OCI-LY3 (cell line): ENCODE measurements around the gene UQCC3.

Experiments used
- H2AFZ ChIP-seq: fragments of 200-600, 300-600 bp; shearing (Covaris generic); 2 replicates; pipeline ENCODE4 v1.6.0; 2014; ENCODE audit warnings: antibody characterized with exemption, low read depth, low read length
- H3K27ac ChIP-seq: fragments of 200-600, 300-600 bp; sonication (generic); 2 replicates; pipeline ENCODE4 v1.5.1; 2014; ENCODE audit warnings: mild to moderate bottlenecking, low read length, moderate library complexity, mixed read lengths
- H3K27me3 ChIP-seq: fragments of 200-600, 300-600 bp; sonication (generic); 2 replicates; pipeline ENCODE4 v1.6.1; 2014; ENCODE audit warnings: low read depth, low read length, mixed read lengths
- H3K36me3 ChIP-seq: fragments of 200-600, 300-600 bp; sonication (generic); replicated peaks from 2 replicates; pipeline ENCODE3; 2014; ENCODE audit warnings: low read depth, low read length, mixed read lengths
- H3K4me1 ChIP-seq: fragments of 300-600, 200-600 bp; sonication (generic); 2 replicates; pipeline ENCODE4 v1.6.1; 2014; ENCODE audit warnings: low read length, mixed read lengths
- H3K4me2 ChIP-seq: fragments of 200-600, 300-600 bp; sonication (generic); 2 replicates; pipeline ENCODE4 v1.6.1; 2014; ENCODE audit warnings: low read length, mixed read lengths
- H3K4me3 ChIP-seq: fragments of 300-600, 200-600 bp; sonication (generic); 2 replicates; pipeline ENCODE4 v1.5.1; 2014; ENCODE audit warnings: antibody characterized with exemption, mild to moderate bottlenecking, low read length, moderate library complexity
- H3K79me2 ChIP-seq: fragments of 300-600, 200-600 bp; shearing (Covaris generic); 2 replicates; pipeline ENCODE4 v1.6.1; 2014; ENCODE audit warnings: mild to moderate bottlenecking, low read length, mixed read lengths
- H3K9ac ChIP-seq: fragments of 300-600, 200-600 bp; shearing (Covaris generic); 2 replicates; pipeline ENCODE4 v1.6.0; 2014; ENCODE audit warnings: mild to moderate bottlenecking, low read length, moderate library complexity
- H3K9me3 ChIP-seq: fragments of 200-600, 300-600 bp; shearing (Covaris generic); 2 replicates; pipeline ENCODE4 v1.6.1; 2014; ENCODE audit warnings: low read length, mixed read lengths; ENCODE audit not compliant: insufficient read depth
- H4K20me1 ChIP-seq: fragments of 200-600, 300-600 bp; sonication (generic); 2 replicates; pipeline ENCODE4 v1.6.1; 2016; ENCODE audit warnings: low read length, mixed read lengths; ENCODE audit not compliant: insufficient read depth
- EZH2phosphoT487 ChIP-seq: fragments of 200-600 bp; shearing (Covaris generic); IDR thresholded peaks from 2 replicates; pipeline ENCODE4 v1.6.1; 2018; ENCODE audit warnings: antibody characterized with exemption, mixed run types, low read depth
- TF ChIP-seq, protein P1 (sequence below): fragments of 200-600, 300-600 bp; sonication (generic); IDR thresholded peaks from 2 replicates; pipeline ENCODE4 v1.5.1; 2014; ENCODE audit warnings: antibody characterized with exemption, low read length, low read depth

Gene UQCC3

DNA sequence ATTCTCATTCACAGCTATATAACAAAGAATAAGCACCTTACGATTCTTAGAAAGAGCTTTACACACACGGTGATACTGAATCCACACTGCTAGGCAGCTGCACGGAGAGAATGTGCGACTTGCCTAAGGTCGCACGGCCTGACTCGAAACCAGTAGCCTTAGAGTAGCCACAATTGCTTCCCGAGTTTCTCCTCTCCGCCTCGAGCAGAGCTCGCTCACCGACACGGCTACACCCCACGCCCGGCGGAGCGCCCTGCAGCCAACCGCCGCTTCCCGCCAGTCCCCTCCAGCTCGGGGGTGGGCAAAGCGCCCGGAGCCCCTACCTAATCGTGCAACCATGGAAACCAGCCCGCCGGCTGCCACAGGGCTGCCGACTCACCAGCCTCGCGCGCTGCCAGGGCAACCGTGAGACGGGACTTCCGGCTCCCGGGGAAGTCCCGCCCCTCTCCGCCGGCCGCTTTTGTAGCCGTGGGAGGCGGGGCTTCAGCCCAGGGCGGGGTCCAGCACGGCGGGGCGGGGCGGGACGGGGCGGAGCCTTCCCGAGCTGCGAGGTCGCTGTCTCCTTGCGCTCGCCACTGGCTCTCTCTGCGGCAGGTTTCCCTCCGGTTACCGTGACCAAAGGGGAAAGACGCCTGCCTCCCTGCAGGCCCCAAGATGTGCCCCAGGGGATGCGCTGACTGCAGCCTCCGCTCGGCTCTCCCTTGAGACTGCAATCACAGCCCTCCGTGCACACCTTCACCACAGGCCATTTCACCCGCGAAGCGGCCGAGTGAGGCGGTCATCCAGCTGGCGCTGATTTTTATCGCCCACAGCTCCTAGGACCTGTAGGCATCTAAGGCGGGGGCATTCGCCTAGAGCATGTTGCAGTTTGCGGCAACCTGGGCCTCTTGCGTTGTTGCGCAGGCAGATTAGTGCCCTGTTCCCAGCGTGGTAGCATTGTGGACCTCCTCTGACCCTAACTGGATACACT, 34.7 kb downstream of the UQCC3 start:
- peak overlapping the region; percentile 76 for H3K9ac ChIP-seq
- H3K27ac ChIP-seq = peak overlapping the region; percentile 40
- H3K27me3 ChIP-seq = no peaks in the 10 kb centered on the region
- peaks cover 38% of the 10 kb centered on the region for H3K4me1 ChIP-seq
- H2AFZ ChIP-seq = 0 out of 2 replicates have a peak overlapping the region, but pooled peaks have one; percentile 17
- H4K20me1 ChIP-seq = no peaks in the 10 kb centered on the region
- peak overlapping the region; percentile 99 for H3K4me2 ChIP-seq
- H3K79me2 ChIP-seq = peaks cover 10% of the 10 kb centered on the region
- H3K36me3 ChIP-seq = peaks cover 52% of the 10 kb centered on the region
- peak overlapping the region; percentile 84 for H3K4me3 ChIP-seq
- no peaks in the 10 kb centered on the region for H3K9me3 ChIP-seq
- TF ChIP-seq EZH2phosphoT487 = no peak
- TF ChIP-seq, protein P1, sequence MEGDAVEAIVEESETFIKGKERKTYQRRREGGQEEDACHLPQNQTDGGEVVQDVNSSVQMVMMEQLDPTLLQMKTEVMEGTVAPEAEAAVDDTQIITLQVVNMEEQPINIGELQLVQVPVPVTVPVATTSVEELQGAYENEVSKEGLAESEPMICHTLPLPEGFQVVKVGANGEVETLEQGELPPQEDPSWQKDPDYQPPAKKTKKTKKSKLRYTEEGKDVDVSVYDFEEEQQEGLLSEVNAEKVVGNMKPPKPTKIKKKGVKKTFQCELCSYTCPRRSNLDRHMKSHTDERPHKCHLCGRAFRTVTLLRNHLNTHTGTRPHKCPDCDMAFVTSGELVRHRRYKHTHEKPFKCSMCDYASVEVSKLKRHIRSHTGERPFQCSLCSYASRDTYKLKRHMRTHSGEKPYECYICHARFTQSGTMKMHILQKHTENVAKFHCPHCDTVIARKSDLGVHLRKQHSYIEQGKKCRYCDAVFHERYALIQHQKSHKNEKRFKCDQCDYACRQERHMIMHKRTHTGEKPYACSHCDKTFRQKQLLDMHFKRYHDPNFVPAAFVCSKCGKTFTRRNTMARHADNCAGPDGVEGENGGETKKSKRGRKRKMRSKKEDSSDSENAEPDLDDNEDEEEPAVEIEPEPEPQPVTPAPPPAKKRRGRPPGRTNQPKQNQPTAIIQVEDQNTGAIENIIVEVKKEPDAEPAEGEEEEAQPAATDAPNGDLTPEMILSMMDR = no peak

DNA sequence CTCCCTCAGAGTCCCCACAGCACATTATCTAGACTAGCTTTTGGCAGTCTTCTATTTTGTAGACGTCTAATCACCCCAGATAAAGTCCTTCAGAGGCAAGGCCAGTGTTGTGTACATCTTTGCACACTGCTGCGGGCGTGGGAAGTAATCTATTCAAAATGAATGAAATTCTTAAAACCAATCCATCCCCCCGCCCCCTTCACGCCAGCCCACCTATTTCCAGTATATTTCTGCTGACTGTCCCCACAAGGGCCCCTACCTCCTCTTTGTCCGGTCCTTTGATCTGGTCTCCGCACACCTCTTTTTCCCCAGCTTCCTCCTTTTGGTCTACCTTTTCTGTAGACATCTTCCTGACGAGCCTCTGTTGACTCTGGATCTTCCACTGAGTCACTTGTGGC, 35.4 kb downstream of the UQCC3 start:
- Histone ChIP-seq H3K4me2 (peak overlapping the region; percentile 67), H3K4me1 (peaks cover 37% of the 10 kb centered on the region), H3K9ac (no peak overlapping the region), H4K20me1 (no peaks in the 10 kb centered on the region), H3K9me3 (no peaks in the 10 kb centered on the region), H2AFZ (no peak overlapping the region), H3K27ac (no peak overlapping the region), H3K79me2 (peaks cover 10% of the 10 kb centered on the region), H3K4me3 (no peak overlapping the region), H3K27me3 (no peaks in the 10 kb centered on the region), H3K36me3 (peaks cover 51% of the 10 kb centered on the region)
- TF ChIP-seq, protein P1 = no peak
- no peak for TF ChIP-seq EZH2phosphoT487

DNA sequence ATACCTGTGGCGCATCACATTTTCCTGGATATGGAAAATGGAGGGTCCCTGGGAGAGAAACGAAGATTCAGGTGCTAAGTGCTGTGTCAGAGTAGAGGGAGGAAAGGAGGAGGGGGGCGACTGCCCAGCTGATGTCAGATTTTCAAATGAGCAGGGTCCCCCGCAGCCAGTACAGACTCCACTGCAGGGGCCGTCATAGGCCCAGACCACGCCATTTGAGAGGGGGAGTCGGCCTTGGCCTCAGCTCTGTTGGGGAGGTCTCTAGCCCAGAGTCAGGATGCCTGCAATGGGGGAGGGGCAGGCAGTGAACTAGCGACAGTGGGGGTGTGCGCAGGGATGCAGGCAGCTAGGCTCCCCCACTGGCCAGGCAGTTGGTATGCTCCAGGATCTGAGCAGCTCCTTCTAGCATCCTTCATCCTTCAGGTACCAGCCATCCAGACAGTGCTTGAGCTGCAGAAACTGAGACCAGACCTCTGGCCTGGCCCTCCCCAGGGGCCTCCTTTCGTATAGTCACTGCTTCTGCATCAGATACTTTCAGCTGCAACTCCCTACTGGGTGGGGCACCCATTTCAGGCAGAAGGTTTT, 35.9 kb downstream of the UQCC3 start, which contains the start of the genes BSCL2 and GNG3:
BSCL2 (minus strand) TSS at position 148 of the 585 bp plus-strand sequence. CDS start 229 bp downstream, outside the sequence.
GNG3 (plus strand) TSS at position 400 of the 585 bp plus-strand sequence. CDS start 620 bp downstream, outside the sequence.
- no peak for TF ChIP-seq EZH2phosphoT487
- TF ChIP-seq, protein P1 = no peak
- H3K27me3 ChIP-seq = no peaks in the 10 kb centered on the region
- peaks cover 10% of the 10 kb centered on the region for H3K79me2 ChIP-seq
- no peak within 1 kb of the TSS; the same call in 1 of the 2 replicates for H3K27ac ChIP-seq
- peaks cover 50% of the 10 kb centered on the region for H3K36me3 ChIP-seq
- no peak within 1 kb of the TSS for H2AFZ ChIP-seq
- H3K4me3 ChIP-seq = peak within 1 kb of the TSS; percentile 84
- peak within 1 kb of the TSS; percentile 89 for H3K4me2 ChIP-seq
- no peaks in the 10 kb centered on the region for H3K9me3 ChIP-seq
- peaks cover 32% of the 10 kb centered on the region for H3K4me1 ChIP-seq
- no peak within 1 kb of the TSS for H3K9ac ChIP-seq
- H4K20me1 ChIP-seq = no peaks in the 10 kb centered on the region

DNA sequence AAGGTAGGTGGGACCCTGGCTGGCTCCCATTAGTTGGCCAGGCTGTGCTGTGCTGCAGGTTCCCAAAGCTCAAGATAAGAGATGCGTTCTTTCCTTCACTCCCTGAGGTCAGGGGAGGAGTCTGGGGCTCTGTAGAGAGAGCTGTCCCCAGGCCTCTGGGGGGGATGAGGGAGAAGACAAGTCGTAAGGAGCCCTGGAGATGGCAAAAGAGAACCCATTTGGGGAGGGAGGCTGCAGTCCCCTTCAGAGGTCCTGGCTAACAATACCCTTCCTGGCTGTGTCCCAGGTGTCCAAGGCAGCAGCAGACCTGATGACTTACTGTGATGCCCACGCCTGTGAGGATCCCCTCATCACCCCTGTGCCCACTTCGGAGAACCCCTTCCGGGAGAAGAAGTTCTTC, 36.9 kb downstream of the UQCC3 start:
- peak overlapping the region; percentile 84 for H3K27ac ChIP-seq

More for the DNA sequence above, 36.9 kb downstream of the UQCC3 start:
- Histone ChIP-seq H3K4me3 (peak overlapping the region; percentile 81), H3K4me1 (peaks cover 28% of the 10 kb centered on the region), H2AFZ (no peak overlapping the region), H4K20me1 (no peaks in the 10 kb centered on the region), H3K9me3 (no peaks in the 10 kb centered on the region), H3K27me3 (no peaks in the 10 kb centered on the region), H3K79me2 (peaks cover 12% of the 10 kb centered on the region), H3K36me3 (peaks cover 57% of the 10 kb centered on the region), H3K4me2 (peak overlapping the region; percentile 89), H3K9ac (peak overlapping the region; percentile 80; the same call in 1 of the 2 replicates)
- TF ChIP-seq EZH2phosphoT487 = no peak
- TF ChIP-seq, protein P1 = no peak
